GM18909 (cell line): ENCODE data around the gene IFNL4.
"Not testable (repeated sequence)": the region's sequence is repeated elsewhere in the genome, so short reads cannot be mapped to it uniquely, and the experiment has no call there.

ENCODE experiments used
- ATAC-seq: cut with Tn5 transposase; IDR thresholded peaks from one replicate; pipeline ENCODE4 v1.9.1; 2021; ENCODE audit warnings: mild to moderate bottlenecking; ENCODE audit not compliant: unreplicated experiment, poor library complexity

IFNL4 gene

GRCh38 chr19:39248806-39249205 lies at the start of gene IFNL4:
TSS of gene IFNL4 (minus strand) at chr19:39248856.
- no peak for ATAC-seq

- no peak for ATAC-seq
Observed at GRCh38 chr19:39297931-39298634, 49.4 kb upstream of the IFNL4 start.

- no peak for ATAC-seq
Observed at GRCh38 chr19:39296906-39297305, 48.2 kb upstream of the IFNL4 start.

GRCh38 chr19:39296055-39296645 lies 47.5 kb upstream of the IFNL4 start, which contains the start of gene IFNL1:
TSS of gene IFNL1 (plus strand) at chr19:39296407. CDS start at chr19:39296422, 15 bp downstream.
- no peak for ATAC-seq

- ATAC-seq: no peak
Observed at GRCh38 chr19:39293394-39293793, 44.7 kb upstream of the IFNL4 start.

- ATAC-seq: no peak
Observed at GRCh38 chr19:39284032-39284431, 35.4 kb upstream of the IFNL4 start.

GRCh38 chr19:39282021-39282420 lies 33.4 kb upstream of the IFNL4 start:
- no peak for ATAC-seq

GRCh38 chr19:39277598-39277997 lies 28.9 kb upstream of the IFNL4 start:
- no peak for ATAC-seq

GRCh38 chr19:39276740-39277139 lies 28.1 kb upstream of the IFNL4 start:
- ATAC-seq: no peak

- ATAC-seq: no peak
Observed at GRCh38 chr19:39275578-39275977, 26.9 kb upstream of the IFNL4 start.

GRCh38 chr19:39273859-39274258 lies 25.2 kb upstream of the IFNL4 start:
- not testable (repeated sequence) for ATAC-seq

GRCh38 chr19:39270036-39270871 lies 21.6 kb upstream of the IFNL4 start:
- ATAC-seq: no peak

- ATAC-seq: not testable (repeated sequence)
Observed at GRCh38 chr19:39269369-39269768, 20.7 kb upstream of the IFNL4 start.

GRCh38 chr19:39268531-39269223 lies 20.0 kb upstream of the IFNL4 start:
- ATAC-seq: not testable (repeated sequence)

GRCh38 chr19:39268085-39268484 lies 19.4 kb upstream of the IFNL4 start, which contains the start of gene IFNL2:
TSS of gene IFNL2 (plus strand) at chr19:39268396. CDS start at chr19:39268569, 173 bp downstream.
- not testable (repeated sequence) for ATAC-seq

- no peak for ATAC-seq
Observed at GRCh38 chr19:39265321-39265916, 16.8 kb upstream of the IFNL4 start.

GRCh38 chr19:39264306-39265290 lies 15.9 kb upstream of the IFNL4 start:
- no peak for ATAC-seq

GRCh38 chr19:39263912-39264305 lies 15.3 kb upstream of the IFNL4 start:
- ATAC-seq: no peak

- ATAC-seq: no peak
Observed at GRCh38 chr19:39262496-39262895, 13.8 kb upstream of the IFNL4 start.
